GM10248 (cell line): ENCODE results near the gene SCYGR8.
A peak's percentile ranks its signal among the peaks of the same experiment; 100 is the strongest.
"Not testable (repeated sequence)": the region's sequence is repeated elsewhere in the genome, so short reads cannot be mapped to it uniquely, and the experiment has no call there.

Experiments used
- CTCF ChIA-PET: fragments of 300-600 bp; sonication (Branson Sonifier 250); formaldehyde crosslinking; extraction: SDS; loops from one replicate; lab custom pipeline; 2021; ENCODE audit warnings: antibody characterized with exemption; lab: Yijun Ruan, JAX
- POLR2A ChIA-PET: fragments of 350-650 bp; sonication (Branson Sonifier 250); formaldehyde crosslinking; extraction: SDS; loops from one replicate; lab custom pipeline; 2020; ENCODE audit warnings: antibody characterized with exemption; lab: Yijun Ruan, JAX
- DNase-seq: peaks from one replicate; pipeline ENCODE4 v3.0.0; 2012; ENCODE audit errors: extremely low spot score
- CTCF ChIP-seq: IDR thresholded peaks from 2 replicates; pipeline ENCODE4 v1.5.1; 2012; ENCODE audit warnings: mild to moderate bottlenecking, low read depth; ENCODE audit errors: extremely low read depth, missing control alignments, control extremely low read depth

SCYGR8 gene

GRCh38 chr2:227720680-227721079 lies 25.0 kb upstream of the SCYGR8 start:
- ChIA-PET POLR2A (no interaction called here), CTCF (interaction anchor here (1.2 to 1.5 kb wide), 2 partner anchors 10 to 170 kb away, joined by 3 read pairs; no protein-coding TSS in a partner anchor)
- TF ChIP-seq CTCF = no peak
- no peak for DNase-seq

- CTCF ChIA-PET, POLR2A ChIA-PET, DNase-seq: not testable (repeated sequence)
These were observed 22.9 kb upstream of the SCYGR8 start for GRCh38 chr2:227722821-227723220.

GRCh38 chr2:227724394-227725039 lies 21.2 kb upstream of the SCYGR8 start, which contains the start of gene SCYGR6:
SCYGR6 (minus strand) TSS chr2:227724757; CDS start chr2:227724757, 0 bp downstream.
- TF ChIP-seq CTCF = no peak
- ChIA-PET CTCF (no interaction called here), POLR2A (no interaction called here)
- no peak for DNase-seq

- CTCF ChIA-PET = no interaction called here
- DNase-seq = no peak
- POLR2A ChIA-PET = no interaction called here
- TF ChIP-seq CTCF = no peak
These were observed 17.7 kb upstream of the SCYGR8 start, which contains the start of gene SCYGR7 for GRCh38 chr2:227728035-227728434. SCYGR7 (plus strand) TSS chr2:227728335; CDS start chr2:227728335, 0 bp downstream.

- DNase-seq = no peak
- POLR2A ChIA-PET = no interaction called here
- CTCF ChIA-PET = interaction anchor here (0.8 to 1.4 kb wide), 3 partner anchors 23 to 150 kb away, joined by 3 read pairs; no protein-coding TSS in a partner anchor
- no peak for TF ChIP-seq CTCF
These were observed 6.3 kb upstream of the SCYGR8 start for GRCh38 chr2:227739351-227739750.

GRCh38 chr2:227740705-227741104 lies 5.0 kb upstream of the SCYGR8 start:
- CTCF ChIA-PET = interaction anchor here (1.8 kb wide), 1 partner anchor 26 kb away, joined by 5 read pairs; no protein-coding TSS in a partner anchor
- POLR2A ChIA-PET, DNase-seq: not testable (repeated sequence)

GRCh38 chr2:227748079-227748478 lies 2.4 kb downstream of the SCYGR8 start:
- ChIA-PET CTCF (interaction anchor here (2.4 kb wide), 1 partner anchor 18 kb away, joined by 8 read pairs; no protein-coding TSS in a partner anchor), POLR2A (no interaction called here)
- TF ChIP-seq CTCF = peak; percentile 23
- no peak for DNase-seq

GRCh38 chr2:227756261-227756660 lies 10.6 kb downstream of the SCYGR8 start:
- CTCF ChIA-PET = interaction anchor here (2.0 kb wide), 1 partner anchor 10 kb away, joined by 15 read pairs; no protein-coding TSS in a partner anchor
- DNase-seq, POLR2A ChIA-PET: not testable (repeated sequence)
